VCaP (cell line): ENCODE measurements around the gene REXO2.

Experiments
- H3K27ac ChIP-seq: fragments of 450-650 bp; 2 replicates; pipeline ENCODE4 v1.5.1; 2017
- TF ChIP-seq, protein P1 (sequence below): fragments of 450-650 bp; conservative IDR thresholded peaks from 2 replicates; pipeline ENCODE4 v1.5.1; 2017; ENCODE audit warnings: mild to moderate bottlenecking, moderate library complexity

The REXO2 gene

DNA sequence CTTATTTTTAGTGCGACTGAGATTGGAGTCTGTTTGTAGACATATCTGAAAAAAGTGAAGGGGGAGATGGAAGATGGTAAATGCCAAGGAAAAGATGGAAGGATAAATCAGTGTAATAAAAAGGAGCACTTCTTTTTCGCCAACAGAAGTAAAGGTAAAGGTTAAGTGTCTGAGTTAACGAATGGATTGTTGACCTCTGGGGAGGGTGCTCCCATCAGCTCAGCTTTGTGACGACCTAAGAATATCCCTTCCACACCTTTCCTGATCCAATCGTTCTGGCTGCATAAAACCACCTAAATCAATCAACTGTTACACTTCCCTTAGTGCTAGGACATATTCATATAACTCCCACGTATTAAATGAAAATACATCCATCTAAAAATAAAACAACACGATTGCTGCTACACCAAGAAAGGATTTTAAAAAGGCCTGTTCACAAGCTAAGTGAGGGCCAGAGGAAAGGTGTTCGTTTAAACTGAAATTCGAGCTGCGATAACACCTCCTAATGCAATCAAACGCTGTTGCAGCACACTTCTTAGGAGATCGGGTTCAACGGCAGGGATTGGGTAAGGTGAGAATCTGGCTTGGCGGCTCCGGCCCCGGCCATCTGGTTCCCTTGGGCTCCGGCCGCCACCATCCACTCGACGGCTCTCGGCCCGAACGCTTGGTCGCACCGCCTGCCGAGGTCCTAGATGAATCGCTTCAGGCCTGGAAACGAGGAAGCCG is 39.6 kb upstream of the REXO2 start:
- H3K27ac ChIP-seq: peak overlapping the region; percentile 98
- TF ChIP-seq, protein P1, sequence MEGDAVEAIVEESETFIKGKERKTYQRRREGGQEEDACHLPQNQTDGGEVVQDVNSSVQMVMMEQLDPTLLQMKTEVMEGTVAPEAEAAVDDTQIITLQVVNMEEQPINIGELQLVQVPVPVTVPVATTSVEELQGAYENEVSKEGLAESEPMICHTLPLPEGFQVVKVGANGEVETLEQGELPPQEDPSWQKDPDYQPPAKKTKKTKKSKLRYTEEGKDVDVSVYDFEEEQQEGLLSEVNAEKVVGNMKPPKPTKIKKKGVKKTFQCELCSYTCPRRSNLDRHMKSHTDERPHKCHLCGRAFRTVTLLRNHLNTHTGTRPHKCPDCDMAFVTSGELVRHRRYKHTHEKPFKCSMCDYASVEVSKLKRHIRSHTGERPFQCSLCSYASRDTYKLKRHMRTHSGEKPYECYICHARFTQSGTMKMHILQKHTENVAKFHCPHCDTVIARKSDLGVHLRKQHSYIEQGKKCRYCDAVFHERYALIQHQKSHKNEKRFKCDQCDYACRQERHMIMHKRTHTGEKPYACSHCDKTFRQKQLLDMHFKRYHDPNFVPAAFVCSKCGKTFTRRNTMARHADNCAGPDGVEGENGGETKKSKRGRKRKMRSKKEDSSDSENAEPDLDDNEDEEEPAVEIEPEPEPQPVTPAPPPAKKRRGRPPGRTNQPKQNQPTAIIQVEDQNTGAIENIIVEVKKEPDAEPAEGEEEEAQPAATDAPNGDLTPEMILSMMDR: no peak

DNA sequence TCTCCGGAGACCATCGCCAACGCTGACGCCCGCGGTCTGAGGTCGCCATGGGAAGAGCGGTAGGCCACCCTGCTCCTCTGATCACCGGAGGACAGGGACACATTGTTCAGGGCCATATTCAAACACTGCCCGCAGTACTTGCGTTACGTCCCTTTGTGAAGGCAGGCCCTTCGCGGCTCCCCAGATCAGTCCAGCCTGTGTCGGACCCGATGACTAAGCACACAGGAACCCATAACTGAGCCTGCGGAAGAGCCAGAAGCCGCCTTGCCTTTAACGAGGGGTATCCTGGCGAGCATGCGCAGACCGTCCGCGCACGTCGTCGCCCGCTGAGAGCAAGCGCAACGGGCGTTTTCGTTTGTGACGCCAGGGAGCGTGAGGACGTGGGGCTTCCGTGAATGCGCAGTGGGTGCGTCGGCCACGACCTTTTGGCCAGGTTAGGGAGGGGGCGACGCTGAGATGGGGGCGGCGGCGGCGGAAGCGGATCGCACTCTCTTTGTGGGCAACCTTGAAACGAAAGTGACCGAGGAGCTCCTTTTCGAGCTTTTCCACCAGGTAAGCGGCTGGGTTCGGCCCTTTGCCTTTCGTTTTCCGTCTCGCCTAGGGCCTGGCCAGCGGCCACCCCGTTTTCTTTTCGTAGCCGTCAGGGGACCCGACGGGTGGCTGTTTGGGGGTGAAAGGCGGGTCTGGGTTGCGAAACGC is 38.9 kb upstream of the REXO2 start, which contains the start of the genes C11orf71 and RBM7:
Gene C11orf71, minus strand, starts transcription at position 296 of the 699 bp plus-strand sequence. Its CDS starts 180 bp downstream, at position 116.
Gene RBM7, plus strand, starts transcription at position 451 of the 699 bp plus-strand sequence. Its CDS starts 6 bp downstream, at position 457.
- H3K27ac ChIP-seq: peak within 1 kb of the TSS; percentile 98
- TF ChIP-seq, protein P1: no peak

DNA sequence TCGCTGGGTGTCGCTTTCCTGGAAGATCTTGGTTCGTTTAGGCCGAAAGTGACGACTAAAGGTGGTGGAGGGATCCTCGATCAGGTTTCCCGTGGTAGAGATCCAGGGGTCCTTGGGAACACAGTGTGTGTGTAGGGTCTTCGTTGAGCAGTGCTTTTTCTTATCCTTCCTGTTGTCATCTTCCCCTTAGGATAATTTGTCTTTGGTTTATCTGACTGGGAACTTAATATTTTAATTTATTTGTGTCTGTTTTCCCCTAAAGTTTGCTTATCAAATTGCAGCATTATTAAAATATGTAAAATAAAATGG is 38.4 kb upstream of the REXO2 start:
- TF ChIP-seq, protein P1: no peak

DNA sequence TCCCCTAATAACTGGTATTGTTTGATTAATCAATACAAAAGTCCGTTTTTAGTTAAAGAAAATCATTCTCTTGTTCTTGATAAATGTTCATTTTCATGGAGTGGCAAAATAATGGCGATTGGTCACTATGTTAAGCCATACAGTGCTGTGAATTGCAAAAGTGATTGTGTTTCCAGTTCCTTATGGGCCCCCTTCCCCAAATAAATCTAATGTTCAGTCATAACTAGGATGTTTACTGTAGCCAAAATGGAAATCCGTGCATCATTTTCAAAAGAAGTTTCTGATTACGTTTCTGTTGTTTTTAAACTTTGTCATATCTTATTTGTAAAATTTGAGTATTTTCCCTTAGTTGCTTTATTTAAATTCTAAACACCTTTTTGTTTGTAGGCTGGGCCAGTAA is 38.0 kb upstream of the REXO2 start:
- H3K27ac ChIP-seq: peak overlapping the region; percentile 98
- TF ChIP-seq, protein P1: no peak

More for the DNA sequence above, 38.4 kb upstream of the REXO2 start:
- H3K27ac ChIP-seq: peak overlapping the region; percentile 98

DNA sequence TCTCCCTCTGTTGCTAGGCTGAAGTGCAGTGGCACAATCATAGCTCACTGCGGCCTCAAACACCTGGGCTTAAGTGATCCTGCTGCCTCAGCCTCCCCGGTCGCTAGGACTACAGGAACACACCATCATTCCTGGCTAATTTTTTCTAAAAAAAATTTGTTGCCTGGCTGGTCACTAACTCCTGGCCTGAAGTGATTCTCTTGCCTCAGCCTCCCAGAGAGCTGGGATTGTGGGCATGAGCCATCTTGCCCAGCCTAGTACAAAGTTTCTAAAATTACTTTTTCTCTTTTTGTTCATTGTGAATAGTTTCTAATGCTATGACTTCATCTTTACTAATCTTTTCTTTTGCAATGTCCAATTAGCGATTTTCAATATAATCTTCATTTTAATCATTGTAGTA is 26.3 kb upstream of the REXO2 start:
- H3K27ac ChIP-seq: no peak overlapping the region
- TF ChIP-seq, protein P1: no peak

DNA sequence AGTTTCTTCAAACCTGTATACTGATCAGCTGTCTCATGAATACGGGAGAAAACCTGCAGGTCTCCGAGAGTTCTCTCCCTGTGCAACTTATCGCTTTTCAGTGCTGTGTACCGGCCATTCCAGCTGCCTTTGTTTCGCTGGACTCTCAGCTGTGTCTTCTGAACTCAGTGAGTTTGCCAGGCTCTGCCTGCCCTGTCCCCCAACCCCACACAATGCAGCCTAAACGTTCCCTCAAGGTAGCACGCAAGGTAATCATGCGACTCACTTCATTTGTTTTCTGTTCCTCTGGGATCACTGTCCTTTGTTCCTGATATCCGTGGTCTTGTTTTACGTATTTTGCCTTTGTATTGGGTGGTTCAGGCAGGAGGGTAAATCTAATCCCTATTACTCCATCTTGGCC is 25.3 kb upstream of the REXO2 start:
- no peak overlapping the region for H3K27ac ChIP-seq
- TF ChIP-seq, protein P1: no peak

DNA sequence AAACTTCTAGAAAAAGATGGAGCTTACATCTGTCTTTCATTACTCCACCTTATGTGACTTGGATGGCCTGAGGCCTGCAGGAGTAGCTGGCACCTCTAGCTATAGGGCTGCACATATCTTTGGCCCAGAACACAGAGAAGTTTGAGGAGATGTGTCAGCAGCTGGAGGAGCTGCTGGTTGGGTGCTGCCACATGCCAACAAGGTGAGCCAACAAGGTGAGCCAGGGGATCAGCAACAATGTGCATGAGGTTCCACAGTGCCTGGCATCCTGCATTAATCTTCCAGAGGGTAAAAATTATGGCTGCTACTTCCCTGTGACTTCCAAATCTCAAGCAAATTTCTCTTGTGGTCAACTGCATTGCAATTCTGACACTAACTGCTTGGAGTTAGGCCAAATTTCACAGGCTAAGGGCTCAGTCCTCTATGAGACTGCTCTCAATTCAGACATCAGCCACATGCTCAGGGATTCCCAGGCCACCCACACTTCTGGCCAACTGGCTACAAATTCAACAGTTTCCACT is 22.8 kb upstream of the REXO2 start:
- H3K27ac ChIP-seq: no peak overlapping the region
- TF ChIP-seq, protein P1: no peak
